Measurements from ENCODE around the gene ALDH1A3.
A peak's percentile ranks its signal among the peaks of the same experiment; 100 is the strongest.
"Not testable (repeated sequence)": the region's sequence is repeated elsewhere in the genome, so short reads cannot be mapped to it uniquely, and the experiment has no call there.

Gene ALDH1A3

DNA sequence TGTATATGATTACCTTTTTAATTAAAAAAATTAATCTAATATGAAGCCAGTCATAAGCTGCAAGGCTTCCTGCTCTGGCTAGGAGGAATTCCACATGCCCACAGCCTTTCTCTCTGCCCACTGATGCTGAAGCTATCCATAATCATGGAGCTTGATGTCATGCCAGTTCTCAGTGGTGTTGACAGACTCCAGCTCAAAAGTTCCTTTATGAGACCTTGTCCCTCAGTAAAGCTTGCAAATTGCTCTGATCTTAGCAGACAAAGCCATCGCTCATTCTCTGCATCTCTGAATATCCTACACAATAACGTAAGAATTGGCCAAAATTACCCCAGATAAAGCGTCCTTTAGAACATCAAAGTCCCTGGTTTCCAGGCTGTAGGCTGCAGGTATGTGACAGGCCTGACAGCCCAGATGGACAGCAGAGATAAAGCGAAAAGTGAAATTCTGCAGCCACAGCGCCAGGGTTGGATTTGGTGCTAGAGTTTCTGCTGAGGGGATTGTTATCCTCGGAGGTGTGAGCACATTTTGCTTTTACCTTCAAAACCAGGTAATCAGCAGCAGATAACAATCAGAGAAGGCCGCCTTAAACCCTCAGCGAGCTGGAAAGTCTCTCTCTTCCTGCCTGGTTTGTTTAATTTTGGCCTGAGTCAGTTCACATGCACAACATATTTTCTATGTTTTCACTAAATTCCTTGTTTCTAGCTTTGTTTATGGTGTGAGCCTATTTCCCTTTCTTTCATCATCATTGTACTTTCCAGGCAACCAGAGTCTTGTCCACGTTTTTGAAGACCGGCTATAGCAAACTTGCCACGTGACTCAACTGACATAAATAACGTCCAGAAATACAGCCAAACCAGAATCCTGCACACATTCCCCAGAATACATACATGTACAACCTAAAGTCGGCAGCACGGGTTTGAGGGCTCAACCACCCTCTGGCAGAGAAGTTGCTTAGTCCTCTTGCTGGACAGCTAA lies 36.6 kb upstream of the ALDH1A3 start:
- no peak overlapping the region for H3K9ac ChIP-seq (ENCODE audit: insufficient read length)
- DNase-seq (ENCODE audit: low read depth, low spot score) = no peak
- H3K27ac ChIP-seq = no peak overlapping the region
- no peak overlapping the region for H3K4me3 ChIP-seq
- TF ChIP-seq EZH2 (IDR thresholded peaks at IDR 0.05) = no peak
- TF ChIP-seq FOXP2 (optimal IDR thresholded peaks at IDR 0.05; ENCODE audit: control extremely low read depth, extremely low read length, insufficient read depth) = no peak
- TF ChIP-seq POLR2AphosphoS5 (IDR thresholded peaks at IDR 0.05; ENCODE audit: borderline replicate concordance, low read depth, low read length) = no peak
- no peaks in the 10 kb centered on the region for H3K36me3 ChIP-seq (ENCODE audit: insufficient read depth, low read length)
- no peaks in the 10 kb centered on the region for H3K9me3 ChIP-seq (ENCODE audit: low read depth, low read length)

GRCh38 chr15:100844167-100844566 lies 35.5 kb upstream of the ALDH1A3 start:
- no peaks in the 10 kb centered on the region for H3K9me3 ChIP-seq (ENCODE audit: low read depth, low read length)
- no peak overlapping the region for H3K4me3 ChIP-seq
- no peak for DNase-seq (ENCODE audit: low read depth, low spot score)
- H3K27ac ChIP-seq = no peak overlapping the region
- no peaks in the 10 kb centered on the region for H3K36me3 ChIP-seq (ENCODE audit: insufficient read depth, low read length)
- no peak overlapping the region for H3K9ac ChIP-seq (ENCODE audit: insufficient read length)
- TF ChIP-seq EZH2 (IDR thresholded peaks at IDR 0.05) (no peak), FOXP2 (optimal IDR thresholded peaks at IDR 0.05; ENCODE audit: control extremely low read depth, extremely low read length, insufficient read depth) (no peak), POLR2AphosphoS5 (IDR thresholded peaks at IDR 0.05; ENCODE audit: borderline replicate concordance, low read depth, low read length) (no peak)

DNA sequence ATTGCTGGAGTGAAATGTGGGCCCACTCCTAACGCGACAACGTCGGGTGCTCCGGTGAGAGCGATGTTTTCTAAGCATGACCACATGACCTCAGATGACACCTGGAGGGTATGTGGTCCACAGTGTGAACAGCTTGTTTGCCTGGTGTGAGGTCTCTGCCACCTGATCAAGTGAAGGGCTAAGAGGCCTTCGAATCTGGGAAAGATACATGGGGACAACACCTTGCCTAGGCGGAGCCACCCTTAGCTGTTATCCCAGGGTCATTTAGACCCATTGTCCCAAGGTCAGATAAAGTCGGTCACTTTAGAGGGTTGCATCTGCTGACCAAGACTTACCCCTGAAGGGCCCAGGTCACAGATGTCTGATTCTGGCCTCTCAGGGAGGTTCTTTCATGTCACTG lies 34.9 kb upstream of the ALDH1A3 start:
- Histone ChIP-seq H3K9ac (ENCODE audit: insufficient read length) (no peak overlapping the region), H3K9me3 (ENCODE audit: low read depth, low read length) (no peaks in the 10 kb centered on the region), H3K27ac (no peak overlapping the region), H3K36me3 (ENCODE audit: insufficient read depth, low read length) (no peaks in the 10 kb centered on the region), H3K4me3 (no peak overlapping the region)
- DNase-seq (ENCODE audit: low read depth, low spot score) = no peak
- TF ChIP-seq POLR2AphosphoS5 (IDR thresholded peaks at IDR 0.05; ENCODE audit: borderline replicate concordance, low read depth, low read length) (no peak), FOXP2 (optimal IDR thresholded peaks at IDR 0.05; ENCODE audit: control extremely low read depth, extremely low read length, insufficient read depth) (no peak), EZH2 (IDR thresholded peaks at IDR 0.05) (no peak)

DNA sequence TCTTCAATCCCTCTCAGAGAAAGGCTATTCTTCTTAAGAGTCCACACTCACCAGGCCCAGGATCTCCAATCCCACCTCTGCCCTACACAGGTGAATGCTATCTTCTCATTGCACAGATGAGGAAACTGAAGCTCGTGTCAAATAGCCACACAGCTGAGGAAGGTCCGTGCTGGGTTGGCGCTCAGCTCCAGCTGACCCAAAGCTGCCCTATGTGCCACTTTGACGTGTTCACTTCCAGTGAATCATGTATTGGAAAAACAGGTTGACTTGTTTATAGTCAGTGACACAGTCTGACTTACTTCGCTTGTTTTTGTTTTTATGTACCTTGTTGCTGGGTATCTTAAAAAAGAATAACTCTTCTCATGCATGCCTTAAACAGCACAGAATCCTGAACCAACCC lies 32.4 kb upstream of the ALDH1A3 start:
- Histone ChIP-seq H3K9ac (ENCODE audit: insufficient read length) (no peak overlapping the region), H3K4me3 (no peak overlapping the region), H3K36me3 (ENCODE audit: insufficient read depth, low read length) (no peaks in the 10 kb centered on the region), H3K9me3 (ENCODE audit: low read depth, low read length) (no peaks in the 10 kb centered on the region), H3K27ac (no peak overlapping the region)
- no peak for DNase-seq (ENCODE audit: low read depth, low spot score)
- TF ChIP-seq FOXP2 (optimal IDR thresholded peaks at IDR 0.05; ENCODE audit: control extremely low read depth, extremely low read length, insufficient read depth) = no peak
- TF ChIP-seq POLR2AphosphoS5 (IDR thresholded peaks at IDR 0.05; ENCODE audit: borderline replicate concordance, low read depth, low read length) = no peak
- no peak for TF ChIP-seq EZH2 (IDR thresholded peaks at IDR 0.05)

GRCh38 chr15:100849021-100849854 lies 30.4 kb upstream of the ALDH1A3 start:
- Histone ChIP-seq H3K36me3 (ENCODE audit: insufficient read depth, low read length) (no peaks in the 10 kb centered on the region), H3K4me3 (peak overlapping the region; percentile 61), H3K9ac (ENCODE audit: insufficient read length) (peak overlapping the region; percentile 20), H3K27ac (no peak overlapping the region), H3K9me3 (ENCODE audit: low read depth, low read length) (no peaks in the 10 kb centered on the region)
- no peak for TF ChIP-seq EZH2 (IDR thresholded peaks at IDR 0.05)
- no peak for TF ChIP-seq POLR2AphosphoS5 (IDR thresholded peaks at IDR 0.05; ENCODE audit: borderline replicate concordance, low read depth, low read length)
- TF ChIP-seq FOXP2 (optimal IDR thresholded peaks at IDR 0.05; ENCODE audit: control extremely low read depth, extremely low read length, insufficient read depth) = no peak
- DNase-seq (ENCODE audit: low read depth, low spot score) = no peak

DNA sequence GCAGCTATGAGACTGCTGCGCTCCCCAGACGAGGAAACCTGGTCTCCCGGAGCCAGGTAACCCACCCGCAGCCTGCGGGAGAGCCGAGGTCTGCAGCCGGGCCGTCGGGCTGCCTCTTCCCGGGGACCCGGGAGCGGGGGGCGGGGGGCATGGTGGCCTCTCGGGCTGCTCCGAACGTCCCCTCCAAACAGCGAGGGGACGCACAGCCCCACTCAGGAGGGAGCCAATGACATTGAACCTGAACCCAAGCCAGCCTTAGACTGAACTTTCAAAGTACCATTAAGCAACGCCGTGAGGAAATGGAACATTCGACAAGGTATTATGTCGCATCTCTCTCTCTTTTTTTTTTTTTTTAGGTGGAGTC lies 29.8 kb upstream of the ALDH1A3 start:
- Histone ChIP-seq H3K36me3 (ENCODE audit: insufficient read depth, low read length) (no peaks in the 10 kb centered on the region), H3K4me3 (peak overlapping the region; percentile 61), H3K27ac (no peak overlapping the region), H3K9me3 (ENCODE audit: low read depth, low read length) (no peaks in the 10 kb centered on the region), H3K9ac (ENCODE audit: insufficient read length) (peak overlapping the region; percentile 20)
- DNase-seq (ENCODE audit: low read depth, low spot score) = no peak
- TF ChIP-seq FOXP2 (optimal IDR thresholded peaks at IDR 0.05; ENCODE audit: control extremely low read depth, extremely low read length, insufficient read depth) (no peak), EZH2 (IDR thresholded peaks at IDR 0.05) (no peak), POLR2AphosphoS5 (IDR thresholded peaks at IDR 0.05; ENCODE audit: borderline replicate concordance, low read depth, low read length) (no peak)

GRCh38 chr15:100851428-100852015 lies 28.1 kb upstream of the ALDH1A3 start:
- H3K27ac ChIP-seq; H3K9ac ChIP-seq (ENCODE audit: insufficient read length); H3K4me3 ChIP-seq; H3K9me3 ChIP-seq (ENCODE audit: low read depth, low read length); H3K36me3 ChIP-seq (ENCODE audit: insufficient read depth, low read length); DNase-seq (ENCODE audit: low read depth, low spot score): not testable (repeated sequence)

DNA sequence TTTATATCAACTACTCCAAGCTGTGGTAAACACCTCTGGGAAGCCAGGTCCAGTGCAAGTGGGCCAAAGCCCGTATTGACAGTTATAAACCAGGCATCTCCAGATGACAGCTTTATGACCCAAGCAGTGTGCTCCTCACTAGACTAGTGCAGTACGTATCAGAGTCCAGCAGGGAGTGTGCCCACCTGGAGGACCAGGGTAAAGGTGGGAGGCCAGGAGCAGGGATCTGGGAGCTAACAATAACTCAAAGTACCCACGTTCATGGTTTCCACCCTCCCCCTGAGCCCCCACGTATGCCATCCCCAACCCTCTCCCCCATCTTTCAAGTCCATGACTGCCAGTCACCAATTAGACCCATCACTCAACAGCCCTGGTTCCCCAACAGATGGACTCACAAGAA lies 27.0 kb upstream of the ALDH1A3 start:
- no peaks in the 10 kb centered on the region for H3K9me3 ChIP-seq (ENCODE audit: low read depth, low read length)
- TF ChIP-seq FOXP2 (optimal IDR thresholded peaks at IDR 0.05; ENCODE audit: control extremely low read depth, extremely low read length, insufficient read depth) = no peak
- H3K27ac ChIP-seq = no peak overlapping the region
- H3K9ac ChIP-seq (ENCODE audit: insufficient read length) = no peak overlapping the region
- no peak for DNase-seq (ENCODE audit: low read depth, low spot score)
- H3K36me3 ChIP-seq (ENCODE audit: insufficient read depth, low read length) = no peaks in the 10 kb centered on the region
- no peak overlapping the region for H3K4me3 ChIP-seq
